BE2C (cell line): Measurements from ENCODE around the gene PPP2R5A.

Experiments used
- DNase-seq: peaks from one replicate; pipeline ENCODE4 v3.0.0-alpha.2; 2020
- H3K27me3 ChIP-seq: fragments of 250-450 bp; sonication (Bioruptor Pico); 2 replicates; pipeline ENCODE4 v1.5.1; 2020; ENCODE audit warnings: mild to moderate bottlenecking
- H3K36me3 ChIP-seq: fragments of 250-450 bp; sonication (Bioruptor Pico); 2 replicates; pipeline ENCODE4 v1.5.1; 2020; ENCODE audit warnings: mild to moderate bottlenecking
- H3K4me1 ChIP-seq: fragments of 250-450 bp; sonication (Bioruptor Pico); 2 replicates; pipeline ENCODE4 v1.5.1; 2020
- H3K4me3 ChIP-seq: 2 replicates; pipeline ENCODE4 v1.5.1; 2011; ENCODE audit warnings: low read depth, low read length
- H3K9me3 ChIP-seq: fragments of 250-450 bp; sonication (Bioruptor Pico); 2 replicates; pipeline ENCODE4 v1.5.1; 2020
- CTCF ChIP-seq: IDR thresholded peaks from 2 replicates; pipeline ENCODE4 v1.5.1; 2012; ENCODE audit warnings: mild to moderate bottlenecking, low read depth, low read length

PPP2R5A gene

GRCh38 chr1:212323066-212323465, 37.9 kb downstream of the PPP2R5A start:
- Histone ChIP-seq H3K4me3 (no peak overlapping the region), H3K27me3 (no peaks in the 10 kb centered on the region), H3K36me3 (no peaks in the 10 kb centered on the region), H3K4me1 (no peaks in the 10 kb centered on the region), H3K9me3 (no peaks in the 10 kb centered on the region)
- no peak for TF ChIP-seq CTCF
- DNase-seq, result no peak

GRCh38 chr1:212326541-212326940, 41.3 kb downstream of the PPP2R5A start:
- no peak for DNase-seq

GRCh38 chr1:212328248-212328647, 43.0 kb downstream of the PPP2R5A start:
- H3K27me3 ChIP-seq, result no peaks in the 10 kb centered on the region
- no peak overlapping the region for H3K4me3 ChIP-seq
- H3K36me3 ChIP-seq, result no peaks in the 10 kb centered on the region; the same call in 1 of the 2 replicates
- H3K9me3 ChIP-seq, result no peaks in the 10 kb centered on the region
- H3K4me1 ChIP-seq, result no peaks in the 10 kb centered on the region
- no peak for TF ChIP-seq CTCF
- no peak for DNase-seq

More at GRCh38 chr1:212326541-212326940, 41.3 kb downstream of the PPP2R5A start:
- Histone ChIP-seq H3K27me3 (no peaks in the 10 kb centered on the region), H3K4me1 (no peaks in the 10 kb centered on the region), H3K9me3 (no peaks in the 10 kb centered on the region), H3K36me3 (no peaks in the 10 kb centered on the region; the same call in 1 of the 2 replicates), H3K4me3 (no peak overlapping the region)
- TF ChIP-seq CTCF, result no peak

GRCh38 chr1:212329105-212329504, 43.9 kb downstream of the PPP2R5A start:
- no peaks in the 10 kb centered on the region for H3K4me1 ChIP-seq

GRCh38 chr1:212341090-212341489, 55.9 kb downstream of the PPP2R5A start:
- H3K27me3 ChIP-seq, result no peaks in the 10 kb centered on the region
- no peak overlapping the region for H3K4me3 ChIP-seq
- TF ChIP-seq CTCF, result no peak
- no peaks in the 10 kb centered on the region for H3K9me3 ChIP-seq
- peaks cover 13% of the 10 kb centered on the region for H3K36me3 ChIP-seq
- DNase-seq, result no peak
- H3K4me1 ChIP-seq, result no peaks in the 10 kb centered on the region

More at GRCh38 chr1:212329105-212329504, 43.9 kb downstream of the PPP2R5A start:
- TF ChIP-seq CTCF, result no peak
- no peak overlapping the region for H3K4me3 ChIP-seq
- H3K27me3 ChIP-seq, result no peaks in the 10 kb centered on the region
- DNase-seq, result no peak
- no peaks in the 10 kb centered on the region for H3K9me3 ChIP-seq
- peaks cover 5% of the 10 kb centered on the region for H3K36me3 ChIP-seq

- no peak for TF ChIP-seq CTCF
- Histone ChIP-seq H3K4me1 (no peaks in the 10 kb centered on the region), H3K27me3 (no peaks in the 10 kb centered on the region), H3K36me3 (peaks cover 4% of the 10 kb centered on the region), H3K9me3 (no peaks in the 10 kb centered on the region), H3K4me3 (no peak overlapping the region)
- DNase-seq, result no peak
Observed at GRCh38 chr1:212344905-212345304, 59.7 kb downstream of the PPP2R5A start.
